GM19324 (cell line): Measurements from ENCODE around the gene C13orf46.

ENCODE experiments used
- ATAC-seq: cut with Tn5 transposase; IDR thresholded peaks from one replicate; pipeline ENCODE4 v1.9.1; 2021; ENCODE audit warnings: mild to moderate bottlenecking, moderate library complexity; ENCODE audit not compliant: unreplicated experiment, low FRiP score

Gene C13orf46

GRCh38 chr13:114010401-114011101 lies 36.7 kb upstream of the C13orf46 start:
- no peak for ATAC-seq

DNA sequence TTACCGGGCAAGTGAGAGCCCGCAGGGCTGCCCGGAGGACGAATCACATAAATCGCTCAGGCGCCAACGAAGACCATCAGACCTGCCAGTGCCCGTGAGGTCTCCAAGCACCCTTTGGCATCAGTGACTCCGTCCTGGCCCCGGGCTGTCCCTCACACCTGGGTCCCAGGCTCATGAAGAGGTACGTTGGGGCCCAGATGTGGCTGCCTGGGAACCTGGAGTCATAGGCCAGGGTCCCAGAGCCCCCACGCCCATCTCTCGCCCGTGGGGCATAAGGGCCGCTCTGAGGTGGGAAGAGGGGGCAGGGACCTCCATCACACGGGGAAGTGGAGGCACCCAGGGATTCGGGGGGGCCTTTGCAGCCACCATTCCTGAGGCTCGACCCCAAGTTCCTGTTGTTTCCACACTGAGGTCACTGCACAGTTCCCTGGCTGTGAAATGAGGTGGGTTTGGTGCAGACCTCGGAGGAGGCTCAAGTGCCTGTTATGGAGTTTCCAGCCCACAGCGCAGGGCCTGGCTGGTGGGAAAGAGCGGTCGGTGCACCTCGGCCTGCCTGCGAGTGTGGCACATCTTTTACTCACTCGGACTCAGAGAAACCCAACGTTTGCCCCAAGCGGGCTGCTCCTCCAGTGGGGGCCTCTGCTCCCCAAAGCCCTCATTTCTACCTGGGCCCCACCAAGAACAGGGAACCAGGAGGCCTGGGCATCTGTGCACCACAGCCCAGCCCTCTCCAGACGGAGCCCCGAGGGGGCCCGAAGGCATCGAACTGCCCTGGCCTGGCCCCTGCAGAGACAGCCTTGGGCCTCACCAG lies 35.9 kb upstream of the C13orf46 start:
- ATAC-seq: no peak

DNA sequence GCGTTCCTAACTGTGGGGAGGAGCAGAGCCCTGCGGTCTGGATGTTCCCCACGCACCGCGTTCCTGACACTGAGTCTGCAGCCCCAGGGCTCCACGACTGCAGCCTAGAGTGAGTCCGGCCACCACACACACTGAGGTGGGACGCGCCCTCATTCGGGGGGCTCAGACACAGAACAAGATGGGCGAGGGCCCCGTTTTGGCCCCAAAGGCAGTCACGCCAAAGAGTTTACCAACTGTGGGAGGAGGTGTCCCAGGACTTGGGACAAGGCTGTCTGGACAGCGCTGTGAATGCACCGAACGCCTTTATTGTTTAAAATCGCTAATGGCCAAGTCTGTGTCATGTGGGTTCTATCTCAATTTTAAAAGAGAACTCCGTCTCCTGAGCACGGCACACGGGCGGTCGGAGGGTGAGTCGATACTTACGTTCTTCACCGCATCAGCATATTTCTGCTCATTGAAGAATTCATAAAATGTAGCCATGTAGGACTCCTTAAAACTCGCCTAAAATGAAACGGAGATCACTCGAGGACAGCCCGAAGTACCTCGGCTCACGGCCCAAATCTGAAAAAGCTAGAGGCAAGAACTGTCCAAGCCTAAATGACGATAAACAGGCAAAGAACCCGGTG lies 35.2 kb upstream of the C13orf46 start:
- no peak for ATAC-seq

GRCh38 chr13:114007566-114007965 lies 33.7 kb upstream of the C13orf46 start:
- ATAC-seq: no peak

DNA sequence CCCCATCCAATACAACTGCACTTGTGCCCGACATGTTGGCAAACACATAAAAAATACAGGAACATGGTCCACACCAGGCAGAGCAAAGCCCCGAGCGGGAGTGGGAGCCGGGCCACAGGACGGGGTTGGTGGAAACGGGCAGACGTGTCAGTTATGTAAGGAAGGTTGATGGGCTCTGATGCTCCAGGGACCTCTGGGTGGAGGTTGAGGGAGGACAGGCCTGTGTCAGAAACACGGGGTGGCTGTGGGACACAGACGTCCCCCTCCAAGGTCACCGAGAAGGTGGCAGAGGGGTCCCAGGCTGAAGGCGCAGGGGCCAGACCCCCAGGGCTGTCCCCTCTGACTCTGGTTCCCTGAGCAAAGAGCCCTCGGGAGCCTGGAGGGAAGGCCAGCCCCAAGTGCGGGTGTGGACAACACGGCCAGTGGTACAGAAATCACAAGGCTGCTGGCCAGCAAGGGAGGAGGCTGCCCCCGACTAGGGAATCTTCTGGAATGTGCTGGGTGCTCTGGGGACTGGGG lies 31.4 kb upstream of the C13orf46 start:
- ATAC-seq: no peak

- ATAC-seq: no peak
These were observed 30.7 kb upstream of the C13orf46 start for GRCh38 chr13:114004420-114005205.

DNA sequence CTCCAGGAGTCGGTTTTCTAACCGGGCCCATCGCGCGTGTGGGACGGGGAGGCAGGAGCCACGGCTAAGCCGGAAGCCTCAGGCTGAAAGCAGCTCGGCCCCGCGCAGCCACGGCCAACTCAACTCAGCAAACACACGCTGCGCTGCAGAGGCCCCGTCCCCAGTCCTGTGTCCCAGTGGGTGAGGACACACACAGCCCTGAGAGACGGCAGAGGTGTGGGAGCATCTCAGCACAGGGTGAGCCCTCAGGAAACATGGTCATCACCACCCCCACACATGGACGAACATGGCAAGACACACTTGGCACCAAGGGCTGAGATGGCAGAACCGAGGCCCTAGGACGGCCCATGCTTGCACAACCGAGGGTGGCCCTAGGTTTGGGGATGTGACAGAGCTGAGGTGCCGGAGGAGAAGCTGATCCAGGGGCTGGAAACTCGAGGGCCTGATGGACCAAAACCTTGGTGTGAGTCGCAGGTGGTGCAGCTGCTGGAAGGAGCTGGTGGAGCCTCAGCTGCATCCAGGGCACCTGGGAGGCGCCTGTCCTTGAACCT lies 29.0 kb upstream of the C13orf46 start:
- no peak for ATAC-seq

- no peak for ATAC-seq
These were observed 28.2 kb upstream of the C13orf46 start for GRCh38 chr13:114002009-114002544.

- ATAC-seq: no peak
These were observed 27.6 kb upstream of the C13orf46 start for GRCh38 chr13:114001331-114002008.

DNA sequence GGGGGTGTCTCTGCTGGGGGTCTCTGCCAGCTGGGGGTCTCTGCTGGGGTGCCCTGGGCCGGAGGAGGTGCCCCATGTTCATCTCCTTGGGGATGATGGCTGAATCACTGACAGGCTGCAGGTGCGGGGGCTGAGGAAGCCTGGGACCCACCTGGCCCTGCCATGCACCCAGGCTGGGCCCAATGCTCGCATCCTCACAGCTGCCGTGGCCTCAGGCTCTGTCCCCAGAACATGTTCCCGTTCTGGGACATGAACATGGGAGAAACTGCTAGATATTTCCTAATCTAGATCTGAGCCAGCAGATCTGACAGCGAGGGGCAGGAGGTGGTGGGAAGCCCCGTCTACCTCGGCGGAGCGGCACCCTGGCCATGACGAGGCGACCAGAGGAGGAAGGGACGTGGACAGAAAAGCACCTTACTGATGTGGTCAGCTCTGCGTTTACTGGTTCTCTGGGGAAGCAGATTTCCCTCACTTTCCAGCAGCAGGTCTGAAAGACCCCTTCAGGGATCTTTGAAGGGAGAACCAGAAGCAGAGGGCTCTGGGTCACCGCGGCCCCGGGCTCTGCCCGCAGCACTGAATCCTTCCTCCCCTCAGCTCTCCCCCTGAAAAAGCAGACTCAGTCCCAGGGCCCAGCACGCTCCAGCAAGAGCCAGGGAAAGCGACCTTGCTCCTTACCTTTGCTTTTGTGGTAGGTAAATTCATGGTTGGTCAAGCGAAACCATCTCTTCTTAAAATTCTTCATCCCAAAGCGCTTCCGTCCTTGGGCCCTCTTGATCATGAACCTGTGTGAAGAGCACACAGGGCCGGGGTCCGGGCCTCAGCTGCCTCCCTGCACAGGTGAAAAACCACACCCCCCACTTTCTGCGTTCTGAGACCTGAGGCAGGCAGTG lies 26.5 kb upstream of the C13orf46 start:
- no peak for ATAC-seq

DNA sequence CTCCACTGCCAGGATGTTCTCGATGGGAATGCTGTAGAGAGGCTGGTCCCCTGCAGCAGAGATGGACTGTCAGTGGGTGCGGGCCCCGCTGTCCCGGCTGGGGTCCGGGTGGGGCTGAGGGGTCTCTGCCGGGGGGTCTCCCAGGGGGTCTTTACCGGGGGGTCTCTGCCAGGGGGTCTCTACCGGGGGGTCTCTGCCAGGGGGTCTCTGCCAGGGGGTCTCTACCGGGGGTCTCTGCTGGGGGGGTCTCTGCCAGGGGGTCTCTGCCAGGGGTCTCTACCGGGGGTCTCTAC lies 25.7 kb upstream of the C13orf46 start:
- ATAC-seq: no peak

DNA sequence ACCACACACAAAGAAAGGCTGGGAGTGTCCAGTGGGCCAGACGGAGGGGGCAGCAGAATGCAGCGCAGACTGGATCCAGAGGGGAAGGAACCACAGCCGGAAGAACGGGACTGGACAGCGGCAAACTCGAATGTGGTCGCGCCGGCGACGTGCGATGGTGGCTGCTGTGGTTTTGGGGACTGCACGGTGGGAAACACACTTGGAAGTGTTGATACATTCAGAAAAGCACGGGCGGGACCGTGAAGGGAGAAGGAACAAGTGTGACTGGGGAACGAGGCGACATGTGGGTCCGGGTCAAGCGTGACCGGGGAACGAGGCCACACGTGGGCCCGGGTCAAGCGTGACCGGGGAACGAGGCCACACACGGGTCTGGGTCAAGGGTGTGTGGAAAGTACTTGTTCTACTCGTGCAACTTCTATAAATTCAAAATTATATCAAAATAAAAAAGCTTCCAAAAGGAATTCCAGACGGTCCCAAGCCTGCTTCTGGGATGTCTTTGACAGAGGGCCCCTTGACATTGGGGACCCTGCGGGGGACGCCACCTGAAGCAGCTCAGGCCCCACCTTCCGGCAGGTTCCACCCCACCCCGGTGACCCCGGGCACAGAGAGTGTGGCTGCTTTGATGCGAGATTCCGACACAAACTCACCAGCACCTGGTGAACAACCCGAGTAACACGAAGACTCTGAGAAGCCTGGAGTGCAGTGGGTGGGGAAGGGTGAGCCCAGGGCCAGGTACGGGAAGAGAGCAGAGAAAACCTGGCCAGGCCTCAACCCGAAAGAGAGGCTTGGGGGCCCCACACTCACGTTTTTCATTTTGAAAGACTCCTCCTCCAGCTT lies 25.1 kb upstream of the C13orf46 start:
- ATAC-seq: no peak

DNA sequence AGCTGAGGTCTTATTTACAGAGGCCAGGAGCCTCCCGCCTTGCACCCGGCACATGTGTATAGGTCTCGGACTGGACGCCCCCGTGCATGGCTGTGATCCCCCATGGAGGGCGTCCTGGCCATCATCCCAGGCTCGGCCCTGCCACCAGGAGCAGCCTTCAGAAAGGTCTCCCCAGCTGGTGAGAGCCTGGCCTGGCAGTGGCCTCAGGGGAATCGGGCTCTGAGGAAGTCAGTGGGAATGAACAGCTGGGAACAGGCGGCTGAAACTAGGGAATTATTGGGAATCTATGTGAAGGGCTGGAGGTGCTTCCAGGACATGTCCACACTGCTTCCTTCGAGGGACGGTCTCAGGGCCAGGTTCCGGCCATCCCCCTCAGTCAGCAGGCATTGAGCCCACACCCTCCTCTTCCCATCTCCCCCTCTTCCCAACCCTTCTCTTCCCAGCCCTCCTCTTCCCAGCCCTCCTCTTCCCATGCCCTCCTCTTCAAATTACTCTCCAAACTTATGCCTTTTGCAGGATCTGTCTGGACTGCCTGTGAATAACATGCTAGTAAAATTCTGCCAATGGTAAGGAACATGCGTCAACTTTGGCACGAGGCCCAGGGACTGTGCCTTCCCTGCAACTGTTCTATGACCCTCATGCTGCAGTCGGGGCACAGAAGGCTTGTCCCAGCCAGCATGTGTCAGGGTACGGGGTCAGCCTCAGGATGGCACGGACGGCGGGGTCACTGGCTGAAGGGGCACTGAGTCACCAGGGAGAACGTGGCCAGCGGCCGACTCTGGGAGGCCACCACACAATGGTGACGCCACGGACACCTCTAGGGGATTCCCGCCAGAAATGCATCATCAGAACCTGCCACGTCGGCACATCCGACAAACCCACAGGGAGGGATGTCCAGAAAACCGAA lies 24.2 kb upstream of the C13orf46 start:
- no peak for ATAC-seq

GRCh38 chr13:113996912-113997745 lies 23.3 kb upstream of the C13orf46 start:
- ATAC-seq: no peak

DNA sequence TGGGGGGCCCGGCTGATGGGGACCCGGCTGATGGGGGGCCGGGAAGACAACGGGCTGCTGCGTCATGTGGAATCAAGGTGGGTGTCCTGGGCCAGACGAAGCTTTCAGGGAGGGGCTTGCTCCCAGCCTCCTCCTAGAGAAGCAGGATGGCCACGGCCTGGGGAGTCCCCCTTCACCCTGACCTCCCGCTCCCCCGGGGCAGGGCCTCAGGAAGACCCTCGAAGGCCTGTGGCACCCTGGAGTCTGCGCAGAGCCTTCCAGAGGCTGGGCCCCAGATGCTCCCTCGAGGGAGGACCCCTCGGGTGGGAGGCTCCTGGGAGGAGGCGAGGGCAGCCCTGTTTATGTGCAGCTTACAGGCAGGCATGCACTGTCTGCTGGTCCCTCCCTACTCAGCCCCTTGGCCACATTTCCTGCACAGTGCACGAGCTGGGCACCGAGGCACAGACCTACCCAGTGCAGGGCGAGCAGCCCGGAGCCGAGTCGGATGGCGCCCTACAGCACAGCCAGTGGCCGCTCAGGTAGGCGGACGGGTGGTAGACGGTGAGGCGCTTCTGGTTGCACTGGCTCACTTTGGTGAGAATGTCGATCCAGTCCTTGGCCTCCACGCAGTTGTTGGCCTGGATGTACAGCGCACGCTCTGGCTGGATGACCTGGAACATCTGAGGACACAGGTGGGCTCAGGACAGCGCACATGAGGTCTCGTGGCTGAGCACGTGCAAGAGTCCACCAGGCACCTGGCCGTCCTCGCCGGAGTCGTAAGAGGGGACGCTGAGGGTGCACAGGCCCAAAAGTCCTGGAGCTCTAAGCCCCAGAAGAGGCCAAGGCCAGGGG lies 22.4 kb upstream of the C13orf46 start:
- ATAC-seq: no peak
